Stomach (tissue), 9 donors: ENCODE measurements around the gene RPL3. TPM values are rescaled to one million over a fixed set of nuclear protein-coding genes. Genes with fewer than 3 reads are reported as not detected.

ENCODE experiments used
- DNase-seq, 2 donors: peaks; one replicate each; pipeline versions ENCODE4 v3.0.0 to v3.0.0-alpha.2; 2013 to 2019
- H3K27ac ChIP-seq, 5 donors: fragments of 200-600 bp in 4 of 5; sonication (generic) in 4 of 5; one replicate each; pipeline ENCODE4 v1.5.1; 2013 to 2019; ENCODE audit warnings: mild to moderate bottlenecking in 1 of 5, moderate library complexity in 1 of 5
- H3K27me3 ChIP-seq, 3 donors: fragments of 200-600 bp; sonication (generic); one replicate each; pipeline ENCODE4 v1.5.1; 2017 to 2019; ENCODE audit warnings: mixed run types in 1 of 3
- H3K36me3 ChIP-seq, 4 donors: fragments of 200-600 bp; sonication (generic); 1 replicate in 3 of 4; 2 replicates in 1 of 4; pipeline ENCODE4 v1.5.1; 2016 to 2019
- H3K4me1 ChIP-seq, 4 donors: fragments of 200-600 bp; sonication (generic); one replicate each; pipeline ENCODE4 v1.5.1; 2016 to 2019
- H3K4me3 ChIP-seq, 4 donors: fragments of 200-600 bp; sonication (generic) in 3 of 4; one replicate each; pipeline ENCODE4 v1.5.1; 2016 to 2019; ENCODE audit warnings: mild to moderate bottlenecking in 1 of 4
- H3K9me3 ChIP-seq, 4 donors: fragments of 200-600 bp; sonication (generic); one replicate each; pipeline ENCODE4 v1.5.1; 2016 to 2019
- EP300 ChIP-seq: sonication (generic); formaldehyde crosslinking; IDR thresholded peaks from one replicate; pipeline ENCODE4 v1.6.1; 2017; ENCODE audit warnings: antibody characterized with exemption
- POLR2A ChIP-seq, 4 donors: fragments of 450-650 bp; IDR thresholded peaks; one replicate each; pipeline ENCODE4 v1.6.1; 2016; ENCODE audit warnings: antibody characterized with exemption in 4 of 4, control low read depth in 2 of 4, mild to moderate bottlenecking in 1 of 4, moderate library complexity in 1 of 4
- POLR2AphosphoS5 ChIP-seq, 3 donors: sonication (generic); formaldehyde crosslinking; IDR thresholded peaks; one replicate each; pipeline ENCODE4 v1.6.1; 2016; ENCODE audit warnings: antibody characterized with exemption in 3 of 3
- WGBS, 5 donors: extraction: QIAGEN DNeasy Blood & Tissue Kit in 3 of 5; methylation state at CpG; one replicate each; pipeline versions ENCODE4 v1.1.5 to v1.1.7; 2013 to 2018; 5-methylcytosine and 5-hydroxymethylcytosine counted together
- intact Hi-C: fragments of 100-400 bp; cut with DNase I; formaldehyde crosslinking; loops from one replicate; pipeline ENCODE4 v1.15.1; 2023; ENCODE audit warnings: low total_unique reads
- polyA plus RNA-seq, 3 donors: library from polyadenylated mRNA; stranded (reverse); fragments of 200-250 nt; gene quantifications; one replicate each; pipeline ENCODE4 v1.2.3, GENCODE V29; 2013
- total RNA-seq, 5 donors: library from RNA; depleted of rRNA; stranded (reverse); fragments of >200 nt; gene quantifications; one replicate each; pipeline versions ENCODE4 v1.1.0 to v1.2.3, GENCODE V29; 2014 to 2016
- TF ChIP-seq, protein P1 (sequence below), 7 experiments: fragments of 450-650 bp in 4 of 7; fragments of 200-600 bp in 3 of 7; sonication (generic) in 3 of 7; IDR thresholded peaks; one replicate each; pipeline ENCODE4 v1.5.1; 2016 to 2019; ENCODE audit warnings: antibody characterized with exemption in 7 of 7, control low read depth in 2 of 7, mild to moderate bottlenecking in 1 of 7
- donor health status: healthy with polysubstance abuse.
- donor health status: Bipolar disorder and iron deficiency.
- donor health status: healthy.

The RPL3 gene
- total and polyA plus RNA-seq, 8 donors = 940 to 5,267 (median 2,482) TPM

DNA sequence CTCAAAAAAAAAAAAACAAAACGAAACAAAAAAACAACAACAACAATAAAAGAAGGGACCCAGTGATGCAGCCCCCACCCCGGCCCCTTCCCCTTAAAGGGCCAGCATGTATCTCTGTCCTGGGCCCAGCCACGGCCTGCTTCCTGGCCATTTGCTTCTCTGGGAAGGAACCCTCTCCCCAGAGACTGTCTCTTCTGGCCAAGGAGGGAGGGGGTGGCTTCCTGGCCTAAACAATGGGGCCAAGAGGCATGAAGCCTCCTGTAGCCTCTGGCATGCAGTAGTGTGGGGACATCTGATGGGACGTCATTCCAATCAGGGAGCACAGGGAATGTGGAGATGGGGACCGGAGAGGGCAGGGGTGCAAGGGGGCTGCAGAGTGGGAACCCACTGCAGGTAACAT, 49.1 kb downstream of the RPL3 start:
- no peak overlapping the region for H3K27ac ChIP-seq

DNA sequence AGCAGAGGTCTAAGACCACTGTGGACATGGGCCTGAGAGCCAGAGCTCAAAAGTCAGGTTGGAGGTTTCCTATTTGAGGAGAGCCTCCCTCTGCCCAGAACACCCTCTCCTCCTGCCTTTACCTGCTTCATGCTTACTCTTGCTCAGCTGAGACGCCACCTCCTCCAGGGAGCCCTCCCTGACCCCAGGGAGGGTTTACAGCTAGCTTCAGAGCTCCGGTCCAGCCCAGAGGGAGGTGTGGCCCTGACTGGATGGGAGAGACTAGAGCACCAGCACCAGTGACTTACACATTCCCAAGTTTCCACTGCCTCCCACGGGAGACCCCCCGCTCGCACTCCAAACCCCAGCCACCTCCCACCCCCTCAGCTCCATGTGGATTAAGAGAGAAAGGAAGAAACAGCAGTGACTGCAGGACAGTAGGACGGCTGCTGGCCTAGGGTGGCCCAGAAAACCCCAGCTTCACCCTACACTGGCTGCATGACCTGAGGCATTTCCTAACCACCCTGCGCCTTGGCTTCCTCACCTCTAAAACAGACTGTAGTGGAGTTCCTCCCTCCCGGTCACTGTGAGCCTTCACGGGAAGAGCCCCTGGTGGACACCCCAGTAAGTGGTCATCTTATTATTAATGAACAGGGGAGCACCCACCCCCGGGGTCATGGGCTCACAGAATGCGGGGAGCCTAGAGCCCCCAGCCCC, 50.2 kb downstream of the RPL3 start:
- 65 to 86% (median 78%) methylated on average over 11 of the region's 11 CpGs for WGBS, 5 donors
- DNase-seq = no peak
- H3K27ac ChIP-seq = no peak overlapping the region
- no peaks in the 10 kb centered on the region for H3K36me3 ChIP-seq
- no peak overlapping the region for H3K4me3 ChIP-seq
- TF ChIP-seq EP300 = no peak
- no peak for TF ChIP-seq POLR2AphosphoS5 (IDR thresholded peaks at IDR 0.05)
- TF ChIP-seq, protein P1, sequence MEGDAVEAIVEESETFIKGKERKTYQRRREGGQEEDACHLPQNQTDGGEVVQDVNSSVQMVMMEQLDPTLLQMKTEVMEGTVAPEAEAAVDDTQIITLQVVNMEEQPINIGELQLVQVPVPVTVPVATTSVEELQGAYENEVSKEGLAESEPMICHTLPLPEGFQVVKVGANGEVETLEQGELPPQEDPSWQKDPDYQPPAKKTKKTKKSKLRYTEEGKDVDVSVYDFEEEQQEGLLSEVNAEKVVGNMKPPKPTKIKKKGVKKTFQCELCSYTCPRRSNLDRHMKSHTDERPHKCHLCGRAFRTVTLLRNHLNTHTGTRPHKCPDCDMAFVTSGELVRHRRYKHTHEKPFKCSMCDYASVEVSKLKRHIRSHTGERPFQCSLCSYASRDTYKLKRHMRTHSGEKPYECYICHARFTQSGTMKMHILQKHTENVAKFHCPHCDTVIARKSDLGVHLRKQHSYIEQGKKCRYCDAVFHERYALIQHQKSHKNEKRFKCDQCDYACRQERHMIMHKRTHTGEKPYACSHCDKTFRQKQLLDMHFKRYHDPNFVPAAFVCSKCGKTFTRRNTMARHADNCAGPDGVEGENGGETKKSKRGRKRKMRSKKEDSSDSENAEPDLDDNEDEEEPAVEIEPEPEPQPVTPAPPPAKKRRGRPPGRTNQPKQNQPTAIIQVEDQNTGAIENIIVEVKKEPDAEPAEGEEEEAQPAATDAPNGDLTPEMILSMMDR (IDR thresholded peaks at IDR 0.05) = no peak
- TF ChIP-seq POLR2A (IDR thresholded peaks at IDR 0.05) = no peak
- H3K4me1 ChIP-seq = no peaks in the 10 kb centered on the region
- H3K27me3 ChIP-seq = peaks cover 0 to under 1% (median 0%) of the 10 kb centered on the region in 3 donors
- H3K9me3 ChIP-seq = no peaks in the 10 kb centered on the region
- intact Hi-C loops = no loop called here

More for the DNA sequence above, 49.1 kb downstream of the RPL3 start:
- Histone ChIP-seq H3K36me3 (no peaks in the 10 kb centered on the region), H3K4me3 (no peak overlapping the region), H3K27me3 (peaks cover 0 to 6% (median 0%) of the 10 kb centered on the region in 3 donors), H3K4me1 (no peaks in the 10 kb centered on the region), H3K9me3 (no peaks in the 10 kb centered on the region)
- WGBS, 5 donors = 71 to 79% (median 76%) methylated on average over 5 of the region's 5 CpGs
- no peak for DNase-seq
- intact Hi-C loops = no loop called here
- no peak for TF ChIP-seq POLR2AphosphoS5 (IDR thresholded peaks at IDR 0.05)
- TF ChIP-seq EP300 = no peak
- TF ChIP-seq POLR2A (IDR thresholded peaks at IDR 0.05) = no peak
- TF ChIP-seq, protein P1 (IDR thresholded peaks at IDR 0.05) = no peak

DNA sequence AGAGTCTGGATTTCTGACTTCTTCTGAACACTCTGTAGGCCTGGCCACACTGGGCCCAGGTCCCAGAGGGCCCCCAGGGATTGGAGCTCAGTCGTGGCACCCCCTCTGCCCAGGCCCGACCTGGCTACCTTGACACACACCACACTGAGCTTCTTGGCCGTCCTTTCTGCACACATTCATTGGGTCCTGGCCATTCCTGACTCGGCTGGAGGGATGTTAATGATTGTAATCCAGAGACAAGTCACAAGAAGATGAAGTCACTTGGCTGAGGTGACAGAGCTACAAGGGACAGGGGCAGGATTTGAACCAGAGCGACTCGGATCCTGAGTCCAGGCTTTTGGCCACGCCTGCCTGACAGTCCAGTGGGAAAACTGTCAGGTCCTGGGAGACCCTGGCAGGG, 50.8 kb downstream of the RPL3 start:
- no peaks in the 10 kb centered on the region for H3K27me3 ChIP-seq
- DNase-seq = no peak
- H3K9me3 ChIP-seq = no peaks in the 10 kb centered on the region
- TF ChIP-seq, protein P1 (IDR thresholded peaks at IDR 0.05) = no peak
- TF ChIP-seq POLR2AphosphoS5 (IDR thresholded peaks at IDR 0.05) (no peak), POLR2A (IDR thresholded peaks at IDR 0.05) (no peak), EP300 (no peak)
- 70 to 82% (median 81%) methylated on average over 3 to 7 of the region's 7 CpGs for WGBS, 5 donors
- no peak overlapping the region for H3K27ac ChIP-seq
- no peaks in the 10 kb centered on the region for H3K36me3 ChIP-seq
- H3K4me3 ChIP-seq = no peak overlapping the region
- no peaks in the 10 kb centered on the region for H3K4me1 ChIP-seq
- intact Hi-C loops = no loop called here

DNA sequence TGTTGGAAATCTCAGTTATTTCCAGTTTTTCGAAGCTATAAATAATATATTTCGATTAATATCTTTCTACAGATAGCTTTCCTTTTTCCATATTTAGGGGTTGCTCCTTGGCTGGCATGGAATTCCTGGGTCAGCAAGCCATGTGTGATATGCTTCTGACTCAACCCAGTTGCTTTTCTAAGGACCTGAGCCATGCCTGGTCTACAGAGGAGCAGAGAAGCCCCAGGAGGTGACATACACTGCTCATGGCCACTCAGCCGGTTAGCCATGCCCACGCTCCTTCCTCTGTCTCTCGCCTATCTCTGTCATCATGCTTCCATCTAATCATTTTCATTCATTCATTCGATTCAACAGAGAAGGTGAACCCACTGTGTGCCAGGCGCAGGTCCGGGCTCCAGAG, 51.4 kb downstream of the RPL3 start:
- Histone ChIP-seq H3K4me1 (no peaks in the 10 kb centered on the region), H3K36me3 (no peaks in the 10 kb centered on the region), H3K4me3 (no peak overlapping the region), H3K9me3 (no peaks in the 10 kb centered on the region), H3K27ac (no peak overlapping the region), H3K27me3 (no peaks in the 10 kb centered on the region)
- WGBS, 5 donors = 90 to 94% (median 92%) methylated on average over 7 to 8 of the region's 8 CpGs
- intact Hi-C loops = no loop called here
- TF ChIP-seq, protein P1 (IDR thresholded peaks at IDR 0.05) = no peak
- TF ChIP-seq POLR2AphosphoS5 (IDR thresholded peaks at IDR 0.05) = no peak
- TF ChIP-seq POLR2A (IDR thresholded peaks at IDR 0.05) = no peak
- TF ChIP-seq EP300 = no peak
- no peak for DNase-seq
